HCT116 (cell line): ENCODE measurements around the gene GSK3A. TPM values are rescaled to one million over a fixed set of nuclear protein-coding genes. Genes with fewer than 3 reads are reported as not detected.
A peak's percentile ranks its signal among the peaks of the same experiment; 100 is the strongest.
"Not testable (repeated sequence)": the region's sequence is repeated elsewhere in the genome, so short reads cannot be mapped to it uniquely, and the experiment has no call there.

Source experiments
- ATAC-seq: fragments of 200-7000 bp; cut with Tn5 transposase; 2 replicates; pipeline ENCODE4 v1.9.1; 2020; ENCODE audit warnings: mild to moderate bottlenecking, moderate library complexity
- BruUV-seq: library from RNA; stranded (reverse); fragments of 400-500 nt; replicated peaks from 2 replicates; lab custom pipeline; 2021; lab: Mats Ljungman, UMichigan
- CTCF ChIA-PET: fragments of 300-600 bp; sonication (Branson Sonifier 250); formaldehyde crosslinking; loops from one replicate; lab custom pipeline; 2021; ENCODE audit warnings: antibody characterized with exemption; lab: Charles Lee
- POLR2A ChIA-PET: fragments of 300-600, 350-600 bp; sonication (Branson Sonifier 250); formaldehyde crosslinking; loops from one replicate; lab custom pipeline; 2021; ENCODE audit warnings: antibody characterized with exemption; lab: Charles Lee
- RAD21 ChIA-PET, 2 experiments: fragments of 300-600 bp; sonication (Branson Sonifier 250); formaldehyde crosslinking; loops; one replicate each; lab custom pipeline; 2023; ENCODE audit warnings: low total read pairs in 2 of 2; ENCODE audit not compliant: uncharacterized antibody in 2 of 2, unreplicated experiment in 2 of 2, low non-redundant PET in 1 of 2; lab: Charles Lee
- DNase-seq: peaks from one replicate; pipeline ENCODE4 v3.0.0-alpha.2; 2010; ENCODE audit warnings: low read depth, low spot score
- H2AFZ ChIP-seq: fragments of 200-600 bp; shearing (Covaris generic), sonication (generic); 2 replicates; pipeline ENCODE4 v1.6.1; 2017; ENCODE audit warnings: low read depth, mixed run types, mixed read lengths, antibody characterized with exemption, low read length; ENCODE audit not compliant: poor library complexity, severe bottlenecking
- H3K27ac ChIP-seq: 2 replicates; pipeline ENCODE4 v1.5.1; 2012; ENCODE audit warnings: low read depth, low read length
- H3K27me3 ChIP-seq: fragments of 200-600 bp; sonication (generic); 2 replicates; pipeline ENCODE4 v1.6.1; 2016; ENCODE audit warnings: mixed run types, low read length, mixed read lengths; ENCODE audit not compliant: insufficient read depth
- H3K36me3 ChIP-seq, 2 experiments: fragments of 200-500 bp in 1 of 2; fragments of 200-600 bp in 1 of 2; sonication (Bioruptor generic) in 1 of 2; sonication (generic) in 1 of 2; 2 replicates each; pipeline versions ENCODE4 v1.5.1 to v1.6.1; 2014 to 2016; ENCODE audit warnings: low read length in 2 of 2, inconsistent platforms in 1 of 2, mixed read lengths in 1 of 2, mixed run types in 1 of 2; ENCODE audit not compliant: insufficient read depth in 2 of 2, control insufficient read depth in 1 of 2
- H3K4me1 ChIP-seq, 2 experiments: fragments of 200-600 bp in 1 of 2; sonication (generic) in 1 of 2; 2 replicates each; pipeline versions ENCODE4 v1.5.1 to v1.6.1; 2012 to 2017; ENCODE audit warnings: low read length in 2 of 2, inconsistent platforms in 1 of 2, mild to moderate bottlenecking in 1 of 2, mixed read lengths in 1 of 2, mixed run types in 1 of 2, moderate library complexity in 1 of 2; ENCODE audit not compliant: insufficient read depth in 2 of 2, control insufficient read depth in 1 of 2
- H3K4me2 ChIP-seq: fragments of 200-600 bp; sonication (generic); 2 replicates; pipeline ENCODE4 v1.6.1; 2017; ENCODE audit warnings: mixed run types, low read length, mixed read lengths
- H3K4me3 ChIP-seq, 2 experiments: fragments of 200-600 bp in 1 of 2; sonication (generic) in 1 of 2; replicated peaks in 1 of 2; 2 replicates each; pipeline ENCODE4 v1.5.1; 2011 to 2016; ENCODE audit warnings: low read length in 2 of 2, control low read depth in 1 of 2, low read depth in 1 of 2, mild to moderate bottlenecking in 1 of 2, mixed read lengths in 1 of 2, mixed run types in 1 of 2
- H3K79me2 ChIP-seq: fragments of 200-600 bp; sonication (generic); 2 replicates; pipeline ENCODE4 v1.6.1; 2017; ENCODE audit warnings: mild to moderate bottlenecking, mixed run types, low read length, moderate library complexity, mixed read lengths; ENCODE audit not compliant: insufficient read depth
- H3K9ac ChIP-seq: fragments of 200-600 bp; sonication (generic); 2 replicates; pipeline ENCODE4 v1.6.1; 2016; ENCODE audit warnings: low read length, mixed read lengths
- H3K9me2 ChIP-seq: fragments of 200-600 bp; sonication (generic), shearing (Covaris generic); 2 replicates; pipeline ENCODE4 v1.6.1; 2017; ENCODE audit warnings: mixed run types, mild to moderate bottlenecking, moderate library complexity; ENCODE audit not compliant: insufficient read depth
- H3K9me3 ChIP-seq, 2 experiments: fragments of 200-500 bp in 1 of 2; fragments of 200-600 bp in 1 of 2; sonication (Bioruptor generic) in 1 of 2; sonication (generic) in 1 of 2; 2 replicates each; pipeline ENCODE4 v1.6.1; 2014 to 2017; ENCODE audit warnings: low read length in 2 of 2, mixed read lengths in 2 of 2, inconsistent platforms in 1 of 2, low read depth in 1 of 2, mild to moderate bottlenecking in 1 of 2, mixed run types in 1 of 2, moderate library complexity in 1 of 2; ENCODE audit not compliant: control insufficient read depth in 1 of 2, insufficient read depth in 1 of 2
- H4K20me1 ChIP-seq: fragments of 200-600 bp; sonication (generic), shearing (Covaris generic); 2 replicates; pipeline ENCODE4 v1.6.1; 2017; ENCODE audit warnings: mixed run types, mild to moderate bottlenecking, moderate library complexity; ENCODE audit not compliant: insufficient read depth
- EZH2 ChIP-seq: fragments of 200-600 bp; sonication (generic); IDR thresholded peaks from 2 replicates; pipeline ENCODE4 v1.6.1; 2017; ENCODE audit warnings: antibody characterized with exemption, mixed run types
- JUND ChIP-seq: IDR thresholded peaks from 2 replicates; pipeline ENCODE4 v1.6.1; 2012
- POLR2AphosphoS5 ChIP-seq: IDR thresholded peaks from 2 replicates; pipeline ENCODE4 v1.6.1; 2011; ENCODE audit warnings: mild to moderate bottlenecking, low read depth, low read length, moderate library complexity
- RAD21 ChIP-seq: IDR thresholded peaks from 2 replicates; pipeline ENCODE4 v1.6.1; 2012; ENCODE audit warnings: low read depth, mild to moderate bottlenecking
- SP1 ChIP-seq: IDR thresholded peaks from 2 replicates; pipeline ENCODE4 v1.6.1; 2012; ENCODE audit warnings: low read depth
- ZBTB33 ChIP-seq: IDR thresholded peaks from 2 replicates; pipeline ENCODE4 v1.6.1; 2011; ENCODE audit warnings: mild to moderate bottlenecking, low read length, moderate library complexity; ENCODE audit not compliant: insufficient replicate concordance; ENCODE audit errors: extremely low read depth
- intact Hi-C: fragments of 100-400 bp; cut with micrococcal nuclease; formaldehyde crosslinking; loops from 2 replicates; pipeline ENCODE4 v1.10.0; 2022
- total RNA-seq: library from RNA; stranded (reverse); gene quantifications from one replicate; pipeline ENCODE4 v1.2.1, GENCODE V29; 2021; ENCODE audit not compliant: unreplicated experiment

GSK3A gene
- total RNA-seq, 1 experiment from 2014 or later: 57.2 TPM

GRCh38 chr19:42268142-42268703 lies 25.8 kb upstream of the GSK3A start:
- H2AFZ ChIP-seq: peak overlapping the region; percentile 64
- no TSS peak for BruUV-seq
- TF ChIP-seq ZBTB33 (peak; percentile 31), POLR2AphosphoS5 (peak; percentile 66), EZH2 (no peak)
- H4K20me1 ChIP-seq: no peaks in the 10 kb centered on the region
- intact Hi-C loops: loop anchor here (1.0 kb wide), 1 partner anchor 10 kb away; no protein-coding TSS in a partner anchor
- peak; percentile 77 for ATAC-seq
- DNase-seq: peak; percentile 98
- peak overlapping the region; percentile 72 for H3K27ac ChIP-seq
- H3K9me2 ChIP-seq: no peaks in the 10 kb centered on the region
- H3K79me2 ChIP-seq: peaks cover 16% of the 10 kb centered on the region
- peaks cover 23 to 32% of the 10 kb centered on the region in 2 experiments for H3K4me1 ChIP-seq
- POLR2A ChIA-PET: no interaction called here
- peak overlapping the region; percentile 74 for H3K9ac ChIP-seq
- peak overlapping the region; percentile 93 for H3K4me2 ChIP-seq
- CTCF ChIA-PET: no interaction called here
- no peaks in the 10 kb centered on the region for H3K36me3 ChIP-seq
- H3K9me3 ChIP-seq: no peaks in the 10 kb centered on the region
- RAD21 ChIA-PET: no interaction called here
- H3K27me3 ChIP-seq: no peaks in the 10 kb centered on the region
- H3K4me3 ChIP-seq: peak overlapping the region; percentile 74 to 80

- DNase-seq (no peak), ATAC-seq (no peak)
- Histone ChIP-seq H3K9ac (peak overlapping the region; percentile 74), H3K9me3 (no peaks in the 10 kb centered on the region), H3K79me2 (peaks cover 16% of the 10 kb centered on the region), H3K27ac (peak overlapping the region; percentile 72), H3K9me2 (no peaks in the 10 kb centered on the region), H3K27me3 (no peaks in the 10 kb centered on the region), H3K4me2 (peak overlapping the region; percentile 93), H3K36me3 (no peaks in the 10 kb centered on the region), H4K20me1 (no peaks in the 10 kb centered on the region), H3K4me3 (peak overlapping the region; percentile 41 to 74), H2AFZ (peak overlapping the region; percentile 64), H3K4me1 (peaks cover 23 to 32% of the 10 kb centered on the region in 2 experiments)
- ChIA-PET POLR2A (no interaction called here), CTCF (interaction anchor here (1.2 kb wide), 1 partner anchor 23 kb away, joined by 3 read pairs; no protein-coding TSS in a partner anchor), RAD21 (no interaction called here)
- TSS peak; percentile 96 for BruUV-seq
- TF ChIP-seq RAD21: no peak
- TF ChIP-seq SP1: no peak
- TF ChIP-seq JUND: no peak
- TF ChIP-seq EZH2: no peak
- intact Hi-C loops: loop anchor here (1.0 kb wide), 1 partner anchor 9 kb away; no protein-coding TSS in a partner anchor
Measured at GRCh38 chr19:42267644-42268141, 25.3 kb upstream of the GSK3A start.

GRCh38 chr19:42266928-42267603 lies 24.7 kb upstream of the GSK3A start:
- Histone ChIP-seq H3K9ac (peak overlapping the region; percentile 74), H3K27ac (peak overlapping the region; percentile 72; the same call in 1 of the 2 replicates), H3K4me2 (peak overlapping the region; percentile 93), H3K4me3 (peak overlapping the region in 1 of 2 experiments; percentile 74; a peak in 2 of 4 replicates), H3K4me1 (peaks cover 23 to 32% of the 10 kb centered on the region in 2 experiments), H3K79me2 (peaks cover 16% of the 10 kb centered on the region)
- DNase-seq, H3K9me3 ChIP-seq, RAD21 ChIA-PET, H3K36me3 ChIP-seq, POLR2A ChIA-PET, H3K9me2 ChIP-seq, BruUV-seq, H3K27me3 ChIP-seq, H2AFZ ChIP-seq, intact Hi-C loops, ATAC-seq, H4K20me1 ChIP-seq: not testable (repeated sequence)
- CTCF ChIA-PET: interaction anchor here (1.2 kb wide), 1 partner anchor 23 kb away, joined by 3 read pairs; no protein-coding TSS in a partner anchor
